ENCODE results near the gene SS18L1.

Gene SS18L1

DNA sequence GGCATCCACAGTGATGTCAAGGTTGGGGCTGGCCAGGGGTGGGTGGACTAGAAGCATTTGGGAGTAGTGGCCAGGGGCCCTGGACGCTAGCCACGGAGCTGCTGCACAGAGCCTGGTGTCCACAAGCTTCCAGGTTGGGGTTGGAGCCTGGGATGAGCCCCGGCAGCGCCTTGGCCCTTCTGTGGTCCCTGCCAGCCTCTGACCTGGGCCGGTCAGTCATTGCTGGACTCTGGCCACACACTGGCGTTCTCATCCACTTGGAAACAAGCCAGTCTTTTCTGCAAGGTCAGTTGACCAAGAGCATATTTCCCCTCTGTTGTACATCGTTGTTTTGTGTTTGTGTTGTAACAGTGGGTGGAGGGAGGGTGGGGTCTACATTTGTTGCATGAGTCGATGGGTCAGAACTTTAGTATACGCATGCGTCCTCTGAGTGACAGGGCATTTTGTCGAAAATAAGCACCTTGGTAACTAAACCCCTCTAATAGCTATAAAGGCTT lies 8.8 kb upstream of the SS18L1 start:
- H3K4me3 ChIP-seq (ENCODE audit: low read depth, low read length) = no peak overlapping the region
- TF ChIP-seq, protein P1, sequence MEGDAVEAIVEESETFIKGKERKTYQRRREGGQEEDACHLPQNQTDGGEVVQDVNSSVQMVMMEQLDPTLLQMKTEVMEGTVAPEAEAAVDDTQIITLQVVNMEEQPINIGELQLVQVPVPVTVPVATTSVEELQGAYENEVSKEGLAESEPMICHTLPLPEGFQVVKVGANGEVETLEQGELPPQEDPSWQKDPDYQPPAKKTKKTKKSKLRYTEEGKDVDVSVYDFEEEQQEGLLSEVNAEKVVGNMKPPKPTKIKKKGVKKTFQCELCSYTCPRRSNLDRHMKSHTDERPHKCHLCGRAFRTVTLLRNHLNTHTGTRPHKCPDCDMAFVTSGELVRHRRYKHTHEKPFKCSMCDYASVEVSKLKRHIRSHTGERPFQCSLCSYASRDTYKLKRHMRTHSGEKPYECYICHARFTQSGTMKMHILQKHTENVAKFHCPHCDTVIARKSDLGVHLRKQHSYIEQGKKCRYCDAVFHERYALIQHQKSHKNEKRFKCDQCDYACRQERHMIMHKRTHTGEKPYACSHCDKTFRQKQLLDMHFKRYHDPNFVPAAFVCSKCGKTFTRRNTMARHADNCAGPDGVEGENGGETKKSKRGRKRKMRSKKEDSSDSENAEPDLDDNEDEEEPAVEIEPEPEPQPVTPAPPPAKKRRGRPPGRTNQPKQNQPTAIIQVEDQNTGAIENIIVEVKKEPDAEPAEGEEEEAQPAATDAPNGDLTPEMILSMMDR (IDR thresholded peaks at IDR 0.05; ENCODE audit: borderline replicate concordance, insufficient read depth, low read depth, low read length) = no peak

DNA sequence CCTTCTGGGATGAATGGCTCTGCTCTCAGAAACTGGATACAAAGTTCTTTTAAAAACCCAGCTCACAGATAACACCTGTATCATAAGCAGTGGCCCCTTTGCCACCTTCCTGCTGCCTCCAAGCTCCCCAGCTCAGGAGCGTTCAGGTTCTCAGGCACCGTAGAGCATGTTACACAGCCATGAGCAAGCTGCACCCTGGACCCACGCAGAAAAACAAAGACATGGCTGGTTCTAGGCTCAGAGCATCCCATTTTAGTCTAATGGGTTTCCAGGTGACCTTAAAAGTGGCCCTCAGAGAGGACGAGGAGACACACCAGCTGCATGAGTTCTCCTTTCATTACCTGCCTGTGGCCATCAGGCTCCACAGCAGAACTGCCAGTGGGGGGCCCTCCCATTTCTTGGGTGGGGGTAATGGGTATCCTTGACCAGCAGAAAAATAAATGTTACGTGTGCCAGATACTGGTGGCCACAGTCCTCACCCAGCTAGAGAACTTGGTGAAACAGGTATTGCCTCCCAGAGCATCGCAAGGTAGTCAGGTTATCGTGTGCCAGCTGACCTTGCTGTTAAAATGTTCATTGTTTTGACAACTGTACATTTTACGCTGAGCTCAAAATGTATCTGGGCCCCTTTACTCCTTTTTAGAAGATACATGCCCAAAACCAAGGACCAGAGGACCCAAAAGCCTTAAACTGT lies 7.8 kb upstream of the SS18L1 start:
- H3K4me3 ChIP-seq (ENCODE audit: low read depth, low read length) = no peak overlapping the region
- TF ChIP-seq, protein P1 (IDR thresholded peaks at IDR 0.05; ENCODE audit: borderline replicate concordance, insufficient read depth, low read depth, low read length) = no peak

DNA sequence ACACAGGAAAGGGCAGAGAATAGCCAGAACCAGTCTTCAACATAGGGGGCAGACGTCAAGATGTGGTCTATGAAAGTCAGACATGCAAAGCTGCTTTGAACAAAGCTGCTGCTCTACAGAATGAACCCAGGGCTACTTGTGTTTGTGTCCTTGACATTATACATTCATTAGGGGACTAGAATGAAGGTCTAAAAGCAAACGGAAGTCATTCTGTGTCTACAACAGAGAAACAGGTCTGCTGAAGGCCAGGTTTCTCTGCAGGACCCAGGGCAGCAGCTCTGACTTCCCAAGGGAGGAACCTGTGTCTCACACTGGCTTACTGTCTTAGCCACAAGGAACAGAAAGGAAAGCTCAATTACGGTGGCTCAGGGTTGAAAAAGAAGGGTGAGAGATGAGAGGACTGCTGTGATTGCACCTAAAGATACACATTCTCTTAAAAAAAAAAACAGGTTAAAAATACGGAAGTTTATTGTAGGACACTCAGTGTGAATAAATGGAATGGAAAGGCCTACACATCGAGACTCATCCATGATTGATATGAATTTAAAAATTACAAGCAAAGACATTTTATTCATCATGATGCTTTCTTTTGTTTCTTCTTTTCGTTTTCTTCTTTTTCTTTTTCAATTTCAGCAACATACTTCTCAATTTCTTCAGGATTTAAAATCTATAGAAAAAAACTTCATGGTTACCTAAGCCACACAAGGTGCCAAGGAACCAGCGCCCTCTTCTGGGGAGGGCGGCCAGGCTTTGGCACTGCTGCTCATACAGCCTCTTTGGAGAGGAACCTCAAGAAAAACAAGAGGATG lies 7.1 kb upstream of the SS18L1 start:
- no peak overlapping the region for H3K4me3 ChIP-seq (ENCODE audit: low read depth, low read length)
- TF ChIP-seq, protein P1 (IDR thresholded peaks at IDR 0.05; ENCODE audit: borderline replicate concordance, insufficient read depth, low read depth, low read length) = peak; percentile 73

DNA sequence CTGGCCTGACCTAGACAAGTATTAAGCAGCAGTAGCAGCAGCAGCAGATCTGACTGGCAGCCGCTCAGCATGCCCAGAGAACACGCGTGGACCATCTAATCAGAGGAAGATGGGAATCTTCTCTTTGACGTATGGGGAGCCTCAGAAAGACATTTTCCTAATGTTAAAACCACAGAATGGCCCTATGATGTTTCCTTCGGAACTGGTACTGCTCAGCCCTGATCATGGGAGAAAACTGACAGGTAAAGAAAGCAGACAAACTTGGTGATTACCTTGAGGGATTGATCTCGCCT lies 6.5 kb upstream of the SS18L1 start:
- TF ChIP-seq, protein P1 (IDR thresholded peaks at IDR 0.05; ENCODE audit: borderline replicate concordance, insufficient read depth, low read depth, low read length) = no peak
- no peak overlapping the region for H3K4me3 ChIP-seq (ENCODE audit: low read depth, low read length)

DNA sequence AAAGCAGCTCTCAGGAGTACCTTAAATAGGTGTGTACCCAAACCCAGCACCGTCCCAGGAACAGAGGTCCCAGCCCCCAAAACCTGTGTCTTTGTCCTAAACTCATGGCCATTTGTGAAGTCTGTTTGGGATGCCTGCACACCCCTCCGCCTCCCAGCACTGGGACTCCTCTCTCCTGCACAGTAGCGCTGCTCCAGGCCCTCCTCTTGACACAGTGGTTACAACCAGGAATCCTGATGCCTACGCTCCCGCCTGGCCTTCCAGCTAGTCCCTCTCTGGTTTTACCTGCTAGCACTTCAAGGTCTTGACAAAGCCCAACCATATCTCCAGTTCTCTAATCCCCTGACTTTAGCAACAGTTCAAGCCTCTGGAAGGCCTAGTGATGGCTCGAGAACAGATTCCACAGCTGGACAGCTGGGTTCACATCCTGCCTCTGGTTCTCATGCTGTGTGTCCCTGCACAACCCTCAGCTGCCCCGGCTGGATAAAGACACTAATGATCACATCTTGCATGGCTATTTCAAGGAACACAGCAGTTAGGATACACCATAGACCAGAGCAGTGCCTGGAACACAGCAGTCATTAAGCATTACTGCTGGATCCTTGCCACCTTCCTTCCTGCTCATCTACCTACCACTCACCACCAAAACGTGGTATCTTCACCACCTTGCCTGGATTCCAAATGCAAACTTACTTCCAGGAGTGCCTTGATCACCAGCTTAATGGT lies 5.9 kb upstream of the SS18L1 start:
- TF ChIP-seq, protein P1 (IDR thresholded peaks at IDR 0.05; ENCODE audit: borderline replicate concordance, insufficient read depth, low read depth, low read length) = no peak
- H3K4me3 ChIP-seq (ENCODE audit: low read depth, low read length) = no peak overlapping the region

DNA sequence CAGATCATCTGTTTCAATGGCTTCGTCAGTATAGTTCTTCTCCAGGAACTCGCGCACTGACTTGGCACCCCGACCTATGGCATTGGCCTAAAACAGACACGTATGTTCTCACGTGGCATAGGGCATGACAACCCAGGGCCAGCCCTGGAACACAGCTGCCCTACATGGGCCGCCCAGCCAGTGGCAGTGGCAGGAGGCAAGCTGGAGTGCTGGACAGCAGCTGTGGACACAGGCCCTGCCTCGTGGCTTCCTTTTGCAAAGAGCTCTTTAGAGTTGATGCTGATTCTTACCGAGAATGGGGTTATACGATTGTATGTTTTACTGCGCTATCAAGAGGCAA lies 5.4 kb upstream of the SS18L1 start:
- TF ChIP-seq, protein P1 (IDR thresholded peaks at IDR 0.05; ENCODE audit: borderline replicate concordance, insufficient read depth, low read depth, low read length) = no peak
- H3K4me3 ChIP-seq (ENCODE audit: low read depth, low read length) = no peak overlapping the region

All from GM12875 (cell line).